ENCODE measurements around the gene FGD6.
"Not testable (repeated sequence)": the region's sequence is repeated elsewhere in the genome, so short reads cannot be mapped to it uniquely, and the experiment has no call there.

FGD6 gene

DNA sequence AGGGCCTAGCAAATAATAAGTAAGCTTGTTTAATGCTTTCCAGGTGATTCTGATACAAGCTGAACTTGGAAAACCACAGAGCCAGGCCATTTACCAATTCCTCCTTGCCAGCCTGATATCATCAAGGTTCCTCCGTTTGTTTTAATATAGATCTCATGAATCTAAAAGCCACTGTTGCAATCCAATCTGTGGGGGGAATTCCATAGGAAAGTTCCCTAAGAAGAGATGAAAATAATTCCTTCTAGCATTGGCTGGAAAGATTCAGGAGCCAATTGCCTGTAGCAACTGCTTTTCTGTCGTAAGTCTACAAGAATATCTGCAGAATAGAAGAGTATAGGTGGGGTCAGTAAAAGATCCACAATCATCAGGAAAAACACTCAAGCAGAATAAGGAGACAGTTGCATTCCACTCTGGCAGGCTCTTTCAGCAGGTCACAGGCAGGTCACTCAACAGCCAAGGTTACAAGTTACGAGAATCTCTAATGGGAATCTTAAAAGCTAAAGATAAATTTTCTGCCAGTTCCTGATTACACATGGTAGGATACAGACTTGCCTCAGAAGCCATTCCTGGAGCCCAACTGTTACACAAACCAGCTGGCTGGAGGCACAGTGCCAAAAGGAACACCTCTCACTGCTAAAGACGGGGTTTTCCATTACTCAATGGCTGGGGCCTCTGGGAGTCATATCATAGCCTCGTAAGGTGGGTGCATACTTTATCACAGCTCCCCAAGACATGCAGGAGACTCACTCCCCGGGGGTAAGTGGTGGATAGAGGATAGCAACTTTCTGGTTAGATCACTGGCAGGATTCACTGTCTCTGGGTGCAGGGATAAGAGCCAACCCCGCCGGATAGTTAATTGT lies 43.6 kb downstream of the FGD6 start:
- no peak for DNase-seq

GRCh38 chr12:95169368-95169767 lies 47.9 kb downstream of the FGD6 start:
- no peak for DNase-seq

GRCh38 chr12:95168746-95169145 lies 48.5 kb downstream of the FGD6 start:
- no peak for DNase-seq

GRCh38 chr12:95164656-95165055 lies 52.6 kb downstream of the FGD6 start:
- DNase-seq: no peak

DNA sequence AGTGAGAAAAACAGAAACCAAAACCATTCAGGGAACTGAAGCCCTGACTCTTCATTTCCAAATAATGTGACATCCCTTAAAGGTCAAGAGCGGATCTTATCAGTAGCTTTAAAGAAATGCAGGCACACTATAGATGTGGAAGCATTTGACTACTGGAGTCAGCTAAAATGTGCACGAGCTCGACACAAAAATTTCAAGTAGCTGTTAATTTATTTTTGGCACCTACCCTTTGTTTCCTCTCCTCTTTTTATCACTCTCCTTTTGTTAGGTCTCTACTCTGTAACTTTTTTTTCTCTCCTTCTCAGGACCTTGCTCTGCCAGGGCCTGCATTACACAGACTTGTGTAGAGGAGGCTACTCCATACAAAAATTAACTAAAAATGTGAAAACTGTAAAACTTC lies 58.3 kb downstream of the FGD6 start:
- no peak for DNase-seq

- DNase-seq: no peak
These were observed 65.4 kb downstream of the FGD6 start for GRCh38 chr12:95151821-95152220.

DNA sequence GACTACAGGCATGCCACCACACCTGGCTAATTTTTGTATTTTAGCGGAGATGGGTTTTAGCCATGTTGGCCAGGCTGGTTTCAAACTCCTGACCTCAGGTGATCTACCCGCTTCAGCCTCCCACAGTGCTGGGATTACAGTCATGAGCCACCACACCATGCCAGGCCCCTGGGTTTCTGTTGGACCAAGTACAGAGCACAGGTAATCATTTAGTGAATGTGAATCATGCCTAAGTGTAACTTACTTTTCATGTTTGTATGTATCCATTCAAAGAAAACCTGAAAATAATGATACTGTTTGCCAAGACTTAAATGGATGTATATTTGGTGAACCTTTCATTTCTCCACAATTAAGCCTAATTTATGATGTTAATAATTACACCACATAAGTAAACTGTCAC lies 65.9 kb downstream of the FGD6 start:
- DNase-seq: no peak

DNA sequence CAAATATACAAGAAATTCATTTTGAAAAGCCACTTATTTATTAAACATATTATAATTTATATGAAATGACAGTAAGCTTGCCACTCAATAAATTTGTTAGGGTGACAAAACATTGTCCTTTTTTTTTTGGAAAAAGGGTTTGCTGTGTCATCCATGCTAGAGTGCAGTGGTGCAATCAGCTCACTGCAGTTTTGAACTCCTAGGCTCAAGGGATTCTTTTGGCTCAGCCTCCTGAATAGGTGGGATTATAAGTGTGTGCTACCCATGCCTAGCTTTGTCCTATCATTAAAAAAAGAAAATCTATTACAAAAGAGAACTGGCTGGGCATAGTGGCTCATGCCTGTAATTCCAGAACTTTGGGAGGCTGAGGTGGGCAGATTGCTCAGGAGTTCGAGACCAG lies 66.8 kb downstream of the FGD6 start:
- no peak for DNase-seq

- DNase-seq: no peak
These were observed 69.4 kb downstream of the FGD6 start for GRCh38 chr12:95147866-95148265.

- no peak for DNase-seq
These were observed 70.5 kb downstream of the FGD6 start for GRCh38 chr12:95146769-95147168.

DNA sequence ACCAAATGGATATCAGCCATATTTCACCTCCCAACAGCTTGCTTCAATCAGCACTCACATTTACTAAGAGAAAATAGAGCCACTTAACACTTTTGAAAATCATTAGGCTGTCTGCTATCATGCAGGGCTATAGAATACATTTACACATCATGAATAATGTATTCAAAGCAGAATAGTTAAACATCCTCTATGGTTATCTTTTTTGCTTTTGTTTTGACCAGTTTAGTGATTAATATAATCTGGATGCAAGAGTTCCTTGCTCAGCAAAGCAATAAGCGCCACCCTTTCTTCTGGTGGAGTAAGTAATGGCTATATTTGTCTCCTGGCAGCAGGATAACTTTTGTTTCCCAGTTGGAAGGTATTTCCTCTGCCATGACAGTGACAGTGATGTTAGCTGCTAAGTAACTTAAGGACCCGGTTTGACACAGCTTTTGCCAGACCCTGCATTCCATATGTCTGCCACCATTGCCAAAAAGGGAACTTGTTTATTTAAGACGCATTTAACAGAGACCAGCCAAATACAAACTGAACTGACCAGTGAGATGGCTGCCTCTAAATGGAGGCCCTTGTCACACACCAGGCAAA lies 73.6 kb downstream of the FGD6 start:
- DNase-seq: no peak

- no peak for DNase-seq
These were observed 74.7 kb downstream of the FGD6 start for GRCh38 chr12:95142431-95143151.

- no peak for DNase-seq
These were observed 76.0 kb downstream of the FGD6 start for GRCh38 chr12:95141310-95141709.

DNA sequence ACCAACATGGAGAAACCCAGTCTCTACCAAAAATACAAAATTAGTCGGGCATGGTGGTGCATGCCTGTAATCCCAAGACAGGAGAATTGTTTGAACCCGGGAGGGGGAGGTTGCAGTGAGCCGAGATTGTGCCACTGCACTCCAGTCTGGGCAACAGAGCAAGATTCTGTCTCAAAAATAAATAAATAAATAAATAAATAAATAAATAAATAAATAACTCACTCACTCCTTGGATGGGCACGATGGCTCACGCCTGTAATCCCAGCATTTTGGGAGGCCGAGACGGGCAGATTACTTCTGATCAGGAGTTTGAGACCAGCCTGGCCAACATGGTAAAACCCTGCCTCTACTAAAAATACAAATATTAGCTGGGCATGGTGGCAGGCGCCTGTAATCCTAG lies 79.2 kb downstream of the FGD6 start:
- not testable (repeated sequence) for DNase-seq

DNA sequence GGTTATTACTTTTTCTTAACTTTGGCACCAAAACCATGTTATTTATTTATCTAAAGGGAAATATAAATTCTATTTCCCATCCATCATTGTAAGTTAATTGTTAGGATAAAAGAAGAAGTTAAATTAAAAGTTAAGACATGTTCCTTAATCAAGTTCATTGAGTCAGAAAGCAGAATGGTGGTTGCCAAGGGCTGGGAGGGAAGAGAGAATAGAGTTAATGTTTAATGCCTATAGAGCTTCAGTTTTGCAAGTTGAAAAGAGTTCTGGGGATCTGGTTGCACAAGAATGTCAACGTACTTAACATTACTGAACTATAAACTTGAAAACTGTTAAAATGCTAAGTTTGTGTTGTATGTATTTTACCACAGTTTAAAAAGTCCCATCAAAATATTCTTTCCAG lies 80.7 kb downstream of the FGD6 start:
- no peak for DNase-seq

GRCh38 chr12:95134085-95134484 lies 83.2 kb downstream of the FGD6 start:
- no peak for DNase-seq

DNA sequence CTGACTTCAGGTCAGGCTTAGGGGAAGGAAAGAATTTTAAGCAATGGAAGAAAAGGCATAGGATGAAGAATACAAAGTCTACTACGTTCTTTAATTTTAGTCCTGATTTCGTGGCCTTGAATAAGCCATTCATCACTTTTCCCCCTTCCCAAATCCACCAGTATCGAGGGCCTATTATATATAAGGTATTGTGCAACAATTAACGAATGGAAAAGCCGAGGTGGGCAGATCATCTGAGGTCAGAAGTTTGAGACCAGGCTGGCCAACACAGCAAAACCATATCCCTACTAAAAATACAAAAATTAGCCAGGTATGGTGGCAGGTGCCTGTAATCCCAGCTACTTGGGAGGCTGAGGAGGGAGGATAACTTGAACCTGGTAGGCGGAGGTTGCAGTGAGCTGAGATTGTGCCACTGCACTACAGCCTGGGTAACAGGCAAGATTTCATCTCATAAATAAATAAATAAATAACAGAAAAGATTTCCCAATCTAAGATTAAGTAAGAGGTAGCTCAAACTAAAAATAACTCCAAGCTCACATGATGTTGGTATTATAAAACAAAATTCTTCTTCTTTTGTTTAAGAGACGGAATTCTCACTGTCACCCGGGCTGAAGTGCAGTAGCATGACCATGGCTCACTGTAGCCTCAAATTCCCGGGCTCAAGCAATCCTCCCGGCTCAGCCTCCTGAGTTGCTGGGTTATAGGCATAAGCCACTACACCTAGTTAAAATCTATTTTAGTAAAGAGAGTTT lies 85.5 kb downstream of the FGD6 start:
- DNase-seq: no peak

- no peak for DNase-seq
These were observed 87.2 kb downstream of the FGD6 start for GRCh38 chr12:95130096-95130495.

DNA sequence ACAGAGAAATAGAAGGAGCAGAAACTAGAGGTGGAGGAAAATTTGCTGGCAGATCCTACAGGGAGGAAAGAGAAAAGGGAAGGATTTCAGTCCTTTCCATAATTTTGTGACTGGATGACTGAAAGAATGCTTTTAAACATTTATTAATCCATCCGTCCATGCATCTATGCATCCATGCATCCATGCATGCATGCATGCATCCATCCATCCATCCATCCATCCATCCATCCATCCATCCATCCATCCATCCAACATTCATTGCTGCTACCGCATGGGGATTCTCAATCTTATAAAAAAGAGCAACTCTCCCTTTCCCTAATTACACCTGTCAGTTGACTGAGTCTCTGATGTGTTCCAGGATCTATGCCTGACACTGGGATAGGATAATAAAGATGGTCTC lies 88.2 kb downstream of the FGD6 start:
- DNase-seq: no peak

DNA sequence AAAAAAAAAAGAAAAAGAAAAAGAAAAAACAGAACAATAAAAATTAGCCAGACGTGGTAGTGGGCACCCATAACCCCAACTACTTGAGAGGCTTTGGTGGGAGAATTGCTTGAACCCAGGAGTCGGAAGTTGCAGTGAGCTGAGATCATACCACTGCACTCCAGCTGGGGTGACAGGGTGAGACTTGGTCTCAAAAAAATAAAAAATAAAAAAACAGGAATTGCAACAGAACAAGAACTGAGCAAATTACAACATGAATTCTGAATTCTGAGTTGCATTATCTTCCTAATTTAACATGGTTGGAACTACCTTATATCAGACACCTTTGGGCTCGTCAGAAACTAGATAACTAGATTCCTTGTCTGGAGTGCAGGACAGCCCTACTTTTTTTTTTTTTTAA lies 90.5 kb downstream of the FGD6 start:
- no peak for DNase-seq

DNA sequence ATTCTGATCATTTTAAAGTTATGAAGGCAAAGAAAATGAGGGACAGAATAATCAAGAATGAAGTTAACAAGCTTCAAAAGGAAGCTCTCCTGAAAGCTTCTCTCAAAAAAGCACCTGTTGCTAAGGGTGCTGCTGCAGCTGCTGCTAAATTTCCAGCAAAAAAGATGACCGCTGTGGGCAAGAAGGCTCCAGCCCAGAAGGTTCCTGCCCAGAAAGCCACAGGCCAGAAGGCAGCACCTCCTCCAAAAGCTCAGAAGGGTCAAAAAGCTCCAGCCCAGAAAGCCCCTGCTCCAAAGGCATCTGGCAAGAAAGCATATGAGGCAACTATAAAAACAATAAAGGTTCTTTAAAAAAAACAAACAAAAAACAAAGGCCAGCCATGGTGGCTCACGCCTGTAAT lies 91.2 kb downstream of the FGD6 start:
- DNase-seq: no peak

DNA sequence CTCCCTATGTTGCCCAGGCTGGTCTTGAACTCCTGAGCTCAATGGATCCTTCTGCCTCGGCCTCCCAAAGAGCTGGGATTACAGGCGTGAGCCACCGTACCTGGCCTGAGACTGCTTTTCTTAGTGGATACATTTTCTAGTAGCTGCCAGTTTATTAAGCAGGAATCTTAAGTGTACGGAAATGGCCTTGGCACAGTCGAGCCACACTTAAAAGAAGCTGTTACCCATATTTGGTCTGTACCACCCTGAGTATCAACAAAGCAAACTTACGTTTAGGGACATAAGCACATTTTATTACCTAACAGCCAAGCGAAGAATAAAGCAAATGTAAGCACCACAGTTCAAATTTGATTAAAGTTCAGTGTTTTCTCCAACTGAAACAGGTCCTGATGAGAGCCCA lies 93.2 kb downstream of the FGD6 start:
- no peak for DNase-seq

DNA sequence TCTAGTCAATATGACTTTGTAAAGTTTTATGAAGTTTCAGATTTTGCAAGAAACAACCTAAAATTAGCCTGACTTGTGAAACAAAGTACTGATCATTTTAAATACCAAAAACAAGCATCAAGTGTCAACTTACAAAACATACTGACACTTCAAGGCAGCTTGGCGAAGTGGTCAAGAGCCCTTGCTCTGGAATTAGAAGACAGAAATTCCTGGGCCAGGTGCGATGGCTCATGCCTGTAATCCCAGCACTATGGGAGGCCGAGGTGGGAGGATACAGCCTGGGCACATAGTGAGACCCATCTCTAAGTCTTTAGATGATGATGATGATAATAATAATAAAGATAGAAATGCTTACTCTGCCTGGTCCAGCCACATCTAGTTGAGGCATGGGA lies 98.5 kb downstream of the FGD6 start:
- no peak for DNase-seq
